HG02798 (cell line): ENCODE results near the gene KRT33B.
"Not testable (repeated sequence)": the region's sequence is repeated elsewhere in the genome, so short reads cannot be mapped to it uniquely, and the experiment has no call there.

Source experiments
- ATAC-seq: cut with Tn5 transposase; IDR thresholded peaks from one replicate; pipeline ENCODE4 v1.9.1; 2021; ENCODE audit warnings: mild to moderate bottlenecking; ENCODE audit not compliant: unreplicated experiment, poor library complexity

The KRT33B gene

GRCh38 chr17:41394254-41394996, 24.8 kb upstream of the KRT33B start:
- ATAC-seq: no peak

- ATAC-seq: no peak
Measured at GRCh38 chr17:41393826-41394225, 24.2 kb upstream of the KRT33B start.

- ATAC-seq: no peak
Measured at GRCh38 chr17:41393294-41393693, 23.7 kb upstream of the KRT33B start.

GRCh38 chr17:41392278-41392677, 22.7 kb upstream of the KRT33B start:
- ATAC-seq: no peak

DNA sequence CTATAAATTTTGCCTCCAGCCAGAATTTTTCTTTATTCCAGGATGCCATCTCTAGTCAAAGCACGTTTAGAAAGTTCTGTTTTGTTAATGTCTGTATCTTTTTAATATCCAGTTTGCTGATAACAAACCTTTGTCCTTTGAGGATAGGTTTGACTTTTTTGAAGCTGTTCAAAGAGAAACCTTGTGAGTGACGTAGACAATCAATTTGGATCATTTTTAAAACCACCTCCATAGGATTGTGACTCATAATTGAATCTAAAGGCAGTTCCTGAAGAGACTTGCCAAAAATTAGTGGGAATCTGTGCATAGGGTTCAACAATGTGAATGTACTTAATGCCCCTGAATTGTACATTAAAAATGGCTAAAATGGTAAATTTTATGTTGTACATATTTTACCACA, 21.9 kb upstream of the KRT33B start:
- no peak for ATAC-seq

GRCh38 chr17:41390411-41390938, 20.9 kb upstream of the KRT33B start:
- ATAC-seq: no peak

DNA sequence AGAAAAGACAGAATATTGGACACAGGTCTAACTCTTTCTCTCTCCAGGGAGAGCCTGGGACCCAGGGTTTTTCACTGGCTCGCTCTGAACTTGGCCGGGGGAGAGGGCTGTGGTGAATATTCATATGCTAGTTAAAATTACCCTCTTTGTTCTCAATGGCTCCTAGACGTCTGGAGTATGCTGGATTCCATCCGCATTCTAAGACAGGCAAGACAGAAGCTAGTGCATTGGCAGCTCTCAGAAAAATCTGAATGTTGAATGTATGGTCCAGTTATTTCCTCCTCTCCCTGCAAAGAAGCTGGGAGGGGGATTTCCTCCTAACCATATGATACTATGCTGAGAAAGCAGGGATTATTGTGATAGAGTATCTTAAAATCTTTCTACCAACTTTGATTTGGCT, 18.1 kb upstream of the KRT33B start:
- ATAC-seq: no peak

- ATAC-seq: no peak
Measured at GRCh38 chr17:41386227-41386626, 16.6 kb upstream of the KRT33B start.

- ATAC-seq: no peak
Measured at GRCh38 chr17:41383690-41384089, 14.1 kb upstream of the KRT33B start.

DNA sequence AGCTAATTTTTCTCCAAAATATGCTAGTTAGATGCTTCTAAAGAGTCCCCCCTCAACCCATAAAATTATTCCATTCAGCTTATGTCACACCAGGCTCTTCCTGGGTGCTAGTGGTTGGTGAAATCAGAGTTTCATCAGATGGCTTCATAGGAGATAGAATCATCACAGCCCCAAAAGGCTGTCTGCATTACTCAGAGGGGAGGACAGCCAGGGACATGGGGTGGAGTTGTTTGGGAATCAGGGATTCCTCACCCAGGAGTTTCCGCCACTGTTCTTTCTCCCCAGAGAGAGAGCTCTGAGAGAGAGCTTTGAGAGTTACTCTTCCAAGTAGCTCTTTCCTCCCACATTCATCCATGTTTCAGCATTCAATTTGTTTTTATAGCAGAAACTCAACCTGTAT, 12.8 kb upstream of the KRT33B start:
- no peak for ATAC-seq

DNA sequence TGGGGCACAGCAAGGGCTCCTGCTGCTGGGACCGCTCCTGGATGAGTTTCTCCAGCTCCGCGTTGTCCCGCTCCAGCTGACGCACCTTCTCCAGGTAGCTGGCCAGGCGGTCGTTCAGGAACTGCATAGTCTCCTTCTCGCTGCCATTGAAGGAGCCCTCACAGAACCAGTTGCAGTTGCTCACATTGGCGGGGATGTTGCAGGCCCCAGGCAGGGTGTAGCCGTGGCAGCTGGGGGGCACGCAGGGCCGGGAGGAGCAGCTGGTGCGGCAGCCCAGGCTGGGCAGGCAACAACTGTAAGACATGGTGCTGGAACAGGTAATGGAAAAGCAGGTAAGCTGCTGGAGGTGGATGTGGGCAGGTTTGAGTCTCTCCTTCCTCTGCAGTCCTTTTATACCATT, 12.3 kb upstream of the KRT33B start, which contains the start of gene KRT34:
Gene KRT34 (minus strand): TSS at position 364 of the 400 bp plus-strand sequence. CDS start 60 bp downstream, at position 304.
- not testable (repeated sequence) for ATAC-seq

- not testable (repeated sequence) for ATAC-seq
Measured at GRCh38 chr17:41380091-41380490, 10.5 kb upstream of the KRT33B start.

- no peak for ATAC-seq
Measured at GRCh38 chr17:41377546-41377945, 7.9 kb upstream of the KRT33B start.

DNA sequence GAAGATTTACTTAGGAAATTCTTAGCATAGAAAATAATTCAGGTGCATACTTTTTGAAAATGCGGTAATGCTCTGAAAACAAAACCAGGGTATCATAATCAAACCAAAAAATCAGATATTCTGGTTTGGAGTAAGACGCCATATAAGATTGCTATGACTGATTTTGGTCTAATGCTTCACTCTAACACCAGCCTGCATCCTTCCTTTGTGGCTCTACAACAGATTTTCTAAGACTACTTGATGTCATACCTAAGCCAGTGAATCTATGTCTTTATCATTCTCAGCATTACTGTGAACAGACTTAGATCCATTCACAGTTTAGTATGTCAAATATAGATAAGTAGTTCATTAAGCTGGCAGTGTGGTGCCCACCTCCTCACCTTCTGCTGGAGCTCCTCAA, 590 bp downstream of the KRT33B start:
- ATAC-seq: no peak

GRCh38 chr17:41367426-41368075, 2.1 kb downstream of the KRT33B start:
- ATAC-seq: no peak

GRCh38 chr17:41366070-41366469, 3.5 kb downstream of the KRT33B start:
- ATAC-seq: no peak

DNA sequence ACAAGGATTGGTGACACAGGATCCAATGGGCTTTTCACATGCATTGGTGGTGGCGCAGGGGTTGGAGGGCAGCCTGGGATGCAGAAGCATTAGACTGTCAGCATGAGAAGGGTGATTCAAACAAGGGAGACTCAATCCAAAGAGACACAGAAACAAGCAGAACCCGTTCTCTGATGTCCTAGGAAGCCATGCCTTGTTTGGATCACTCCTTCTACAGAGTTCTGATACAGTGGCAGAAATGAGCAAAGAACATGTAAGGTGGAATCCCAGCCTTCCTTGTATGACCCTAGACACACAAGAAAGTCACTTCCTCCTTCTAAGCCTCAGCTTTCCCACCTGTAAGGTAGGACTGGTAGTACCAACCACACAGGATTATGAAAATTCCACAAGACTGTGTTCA, 5.7 kb downstream of the KRT33B start:
- no peak for ATAC-seq

DNA sequence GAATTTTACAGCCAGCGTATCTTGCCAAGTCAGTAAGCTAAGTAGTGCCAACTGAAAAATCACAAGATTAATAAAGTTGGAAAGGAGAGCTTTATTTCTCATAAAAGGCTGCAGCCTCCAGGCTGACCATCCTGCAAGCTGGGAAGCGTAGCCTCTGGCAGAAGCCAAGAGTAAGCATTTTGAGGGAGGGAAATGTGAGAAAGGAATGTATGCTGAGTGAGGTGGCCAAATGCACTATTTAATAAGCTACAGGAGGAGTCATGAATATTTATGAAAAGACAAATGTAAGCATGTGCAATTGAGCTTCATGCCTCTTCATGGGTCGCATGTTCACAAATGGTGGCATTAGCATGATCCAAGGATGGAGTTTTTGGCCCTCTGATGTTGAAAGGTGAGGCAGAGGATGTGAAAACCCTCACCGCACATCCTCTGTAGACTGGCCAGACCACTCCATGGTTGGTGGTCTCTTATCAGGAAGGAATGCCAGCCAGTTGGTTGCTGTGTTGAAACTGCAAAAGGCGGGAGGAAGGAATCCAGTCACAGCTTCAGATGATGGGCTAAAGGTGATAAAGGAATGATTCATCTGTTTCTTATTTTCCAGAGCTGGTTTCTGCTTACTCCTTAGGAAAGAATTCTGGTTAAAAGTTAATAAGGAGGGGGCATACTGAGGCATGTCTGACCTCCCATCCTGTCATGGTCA, 9.2 kb downstream of the KRT33B start:
- ATAC-seq: no peak

- ATAC-seq: no peak
Measured at GRCh38 chr17:41354536-41354935, 15.1 kb downstream of the KRT33B start.

DNA sequence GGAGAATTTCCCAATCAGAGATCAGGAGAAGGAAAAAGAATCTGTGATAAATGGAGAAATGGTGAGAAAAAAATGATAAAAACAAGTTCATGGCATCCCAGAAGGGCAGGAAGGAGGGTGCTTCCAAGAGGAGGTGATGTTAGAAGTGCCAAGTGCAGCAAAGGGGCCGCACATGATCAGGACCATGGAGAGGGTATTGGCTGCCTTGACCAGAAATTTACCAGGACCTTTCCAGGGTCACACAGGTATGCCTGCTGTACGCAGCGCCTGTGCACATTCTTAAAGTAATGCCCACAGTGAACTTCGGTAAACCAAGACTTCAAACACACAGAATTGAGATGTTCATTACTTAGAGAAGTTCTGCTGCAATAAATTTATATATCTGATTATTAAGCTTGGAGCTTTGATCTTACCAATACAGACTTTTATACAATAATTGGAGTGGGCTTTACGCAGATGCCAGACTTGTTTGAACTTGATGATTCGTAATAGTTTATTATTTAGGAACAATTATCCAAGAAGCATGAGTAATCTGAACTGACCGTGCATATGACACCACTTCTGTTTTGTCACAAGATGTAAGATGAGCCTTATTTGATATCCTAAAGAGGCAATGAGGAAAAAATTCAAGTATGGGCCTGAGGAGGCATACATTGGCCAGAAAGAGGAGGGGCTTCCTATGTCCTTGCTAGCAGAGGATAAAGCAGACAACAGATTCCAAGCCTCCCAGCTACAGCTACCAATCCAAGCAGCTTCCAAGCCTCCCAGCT, 16.8 kb downstream of the KRT33B start:
- ATAC-seq: no peak
